GM10847 (cell line): Measurements from ENCODE around the gene FBXL13.

ENCODE experiments used
- POLR2A ChIP-seq: IDR thresholded peaks from 2 replicates; pipeline ENCODE4 v1.6.1; 2011; ENCODE audit not compliant: insufficient read length; ENCODE audit errors: extremely low read depth

The FBXL13 gene

GRCh38 chr7:103074519-103075336, at the start of gene FBXL13, which contains the start of gene ARMC10:
FBXL13 (minus strand) TSS chr7:103074796.
ARMC10 (plus strand) TSS chr7:103075140; CDS start chr7:103075273, 133 bp downstream.
- TF ChIP-seq POLR2A: peak; percentile 54

- no peak for TF ChIP-seq POLR2A
Measured at GRCh38 chr7:103123529-103123928, 48.9 kb upstream of the FBXL13 start.

GRCh38 chr7:103121641-103122040, 47.0 kb upstream of the FBXL13 start:
- no peak for TF ChIP-seq POLR2A

GRCh38 chr7:103120362-103120761, 45.8 kb upstream of the FBXL13 start:
- TF ChIP-seq POLR2A: no peak

- no peak for TF ChIP-seq POLR2A
Measured at GRCh38 chr7:103119791-103120291, 45.2 kb upstream of the FBXL13 start.

GRCh38 chr7:103117465-103117864, 42.9 kb upstream of the FBXL13 start:
- TF ChIP-seq POLR2A: no peak

GRCh38 chr7:103116991-103117390, 42.4 kb upstream of the FBXL13 start:
- no peak for TF ChIP-seq POLR2A

- no peak for TF ChIP-seq POLR2A
Measured at GRCh38 chr7:103116511-103116910, 41.9 kb upstream of the FBXL13 start.

GRCh38 chr7:103115771-103116170, 41.2 kb upstream of the FBXL13 start:
- TF ChIP-seq POLR2A: no peak

GRCh38 chr7:103114576-103115008, 40.0 kb upstream of the FBXL13 start:
- TF ChIP-seq POLR2A: no peak

- TF ChIP-seq POLR2A: no peak
Measured at GRCh38 chr7:103113164-103113563, 38.6 kb upstream of the FBXL13 start.

- TF ChIP-seq POLR2A: no peak
Measured at GRCh38 chr7:103106005-103106702, 31.6 kb upstream of the FBXL13 start.

GRCh38 chr7:103101543-103101942, 26.9 kb upstream of the FBXL13 start:
- TF ChIP-seq POLR2A: no peak

GRCh38 chr7:103100348-103100747, 25.8 kb upstream of the FBXL13 start:
- no peak for TF ChIP-seq POLR2A

GRCh38 chr7:103097041-103097440, 22.4 kb upstream of the FBXL13 start:
- TF ChIP-seq POLR2A: no peak

- TF ChIP-seq POLR2A: no peak
Measured at GRCh38 chr7:103094102-103094501, 19.5 kb upstream of the FBXL13 start.

GRCh38 chr7:103093429-103093828, 18.8 kb upstream of the FBXL13 start:
- TF ChIP-seq POLR2A: no peak

GRCh38 chr7:103083210-103083609, 8.6 kb upstream of the FBXL13 start:
- no peak for TF ChIP-seq POLR2A
